ENCODE data around the gene ITGA2. TPM values are rescaled to one million over a fixed set of nuclear protein-coding genes. Genes with fewer than 3 reads are reported as not detected.

Gene ITGA2
- total RNA-seq, 2 donors from 2014 or later, result 6.4 to 21.5 TPM

DNA sequence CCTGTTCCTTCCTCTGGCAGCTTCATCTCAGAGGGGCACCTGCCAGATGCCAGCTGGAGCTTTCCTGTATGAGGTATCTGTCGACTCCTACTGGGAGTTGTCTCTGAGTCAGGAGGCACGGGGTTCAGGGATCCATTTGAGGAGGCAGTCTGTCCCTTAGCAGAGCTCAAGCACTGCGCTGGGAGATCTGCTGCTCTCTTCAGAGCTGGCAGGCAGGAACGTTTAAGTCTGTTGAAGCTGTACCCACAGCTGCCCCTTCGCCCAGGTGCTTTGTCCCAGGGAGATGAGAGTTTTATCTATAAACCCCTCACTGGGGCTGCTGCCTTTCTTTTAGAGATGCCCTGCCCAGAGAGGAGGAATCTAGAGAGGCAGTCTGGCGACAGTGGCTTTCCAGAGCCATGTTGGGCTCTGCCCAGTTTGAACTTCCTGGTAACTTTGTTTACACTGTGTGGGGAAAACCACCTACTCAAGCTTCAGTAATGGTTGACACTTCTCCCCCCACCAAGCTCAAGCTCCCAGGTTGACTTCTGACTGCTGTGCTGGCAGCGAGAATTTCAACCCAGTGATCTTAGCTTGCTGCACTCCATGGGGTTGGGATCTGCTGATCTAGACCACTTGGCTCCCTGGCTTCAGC lies 11.8 kb upstream of the ITGA2 start:
- no peak for TF ChIP-seq POLR2AphosphoS5 (IDR thresholded peaks at IDR 0.05)
- TF ChIP-seq, protein P1, sequence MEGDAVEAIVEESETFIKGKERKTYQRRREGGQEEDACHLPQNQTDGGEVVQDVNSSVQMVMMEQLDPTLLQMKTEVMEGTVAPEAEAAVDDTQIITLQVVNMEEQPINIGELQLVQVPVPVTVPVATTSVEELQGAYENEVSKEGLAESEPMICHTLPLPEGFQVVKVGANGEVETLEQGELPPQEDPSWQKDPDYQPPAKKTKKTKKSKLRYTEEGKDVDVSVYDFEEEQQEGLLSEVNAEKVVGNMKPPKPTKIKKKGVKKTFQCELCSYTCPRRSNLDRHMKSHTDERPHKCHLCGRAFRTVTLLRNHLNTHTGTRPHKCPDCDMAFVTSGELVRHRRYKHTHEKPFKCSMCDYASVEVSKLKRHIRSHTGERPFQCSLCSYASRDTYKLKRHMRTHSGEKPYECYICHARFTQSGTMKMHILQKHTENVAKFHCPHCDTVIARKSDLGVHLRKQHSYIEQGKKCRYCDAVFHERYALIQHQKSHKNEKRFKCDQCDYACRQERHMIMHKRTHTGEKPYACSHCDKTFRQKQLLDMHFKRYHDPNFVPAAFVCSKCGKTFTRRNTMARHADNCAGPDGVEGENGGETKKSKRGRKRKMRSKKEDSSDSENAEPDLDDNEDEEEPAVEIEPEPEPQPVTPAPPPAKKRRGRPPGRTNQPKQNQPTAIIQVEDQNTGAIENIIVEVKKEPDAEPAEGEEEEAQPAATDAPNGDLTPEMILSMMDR (IDR thresholded peaks at IDR 0.05), result no peak
- no peak for TF ChIP-seq POLR2A (IDR thresholded peaks at IDR 0.05)
- Histone ChIP-seq H3K4me3 (no peak overlapping the region), H3K9me3 (no peaks in the 10 kb centered on the region), H3K27me3 (replicated peaks; ENCODE audit: insufficient read depth) (no peaks in the 10 kb centered on the region), H3K4me1 (replicated peaks) (no peaks in the 10 kb centered on the region), H3K36me3 (no peaks in the 10 kb centered on the region), H3K27ac (no peak overlapping the region)
- 97% methylated on average over 7 of the region's 7 CpGs for WGBS
- intact Hi-C loops (cut with DNase I), result no loop called here
- no peak for DNase-seq (ENCODE audit: low spot score)

DNA sequence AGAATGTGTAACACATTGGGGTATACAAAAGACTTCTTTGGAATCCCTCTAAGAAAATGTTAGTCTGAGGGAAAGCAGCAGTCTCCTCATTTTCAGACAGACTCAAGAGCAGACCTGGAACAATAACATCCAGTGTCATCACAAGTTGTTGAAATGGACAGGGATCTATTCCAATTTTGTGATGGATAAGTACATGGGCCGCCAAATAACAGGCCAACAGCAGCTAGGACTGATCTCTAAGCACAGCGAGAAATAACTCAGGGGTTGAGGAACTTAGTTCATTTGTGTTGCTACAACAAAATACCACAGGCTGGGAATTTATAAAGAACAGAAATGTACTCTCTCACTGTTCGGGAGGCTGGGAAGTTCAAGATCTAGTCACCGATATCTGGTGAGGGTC lies 7.6 kb upstream of the ITGA2 start:
- TF ChIP-seq, protein P1 (IDR thresholded peaks at IDR 0.05), result no peak
- TF ChIP-seq POLR2A (IDR thresholded peaks at IDR 0.05), result no peak
- intact Hi-C loops (cut with DNase I), result no loop called here
- Histone ChIP-seq H3K9me3 (no peaks in the 10 kb centered on the region), H3K4me1 (replicated peaks) (no peaks in the 10 kb centered on the region), H3K4me3 (no peak overlapping the region), H3K27me3 (replicated peaks; ENCODE audit: insufficient read depth) (no peaks in the 10 kb centered on the region), H3K36me3 (no peaks in the 10 kb centered on the region), H3K27ac (no peak overlapping the region)
- no peak for DNase-seq (ENCODE audit: low spot score)
- 71% methylated on average over 4 of the region's 4 CpGs for WGBS

DNA sequence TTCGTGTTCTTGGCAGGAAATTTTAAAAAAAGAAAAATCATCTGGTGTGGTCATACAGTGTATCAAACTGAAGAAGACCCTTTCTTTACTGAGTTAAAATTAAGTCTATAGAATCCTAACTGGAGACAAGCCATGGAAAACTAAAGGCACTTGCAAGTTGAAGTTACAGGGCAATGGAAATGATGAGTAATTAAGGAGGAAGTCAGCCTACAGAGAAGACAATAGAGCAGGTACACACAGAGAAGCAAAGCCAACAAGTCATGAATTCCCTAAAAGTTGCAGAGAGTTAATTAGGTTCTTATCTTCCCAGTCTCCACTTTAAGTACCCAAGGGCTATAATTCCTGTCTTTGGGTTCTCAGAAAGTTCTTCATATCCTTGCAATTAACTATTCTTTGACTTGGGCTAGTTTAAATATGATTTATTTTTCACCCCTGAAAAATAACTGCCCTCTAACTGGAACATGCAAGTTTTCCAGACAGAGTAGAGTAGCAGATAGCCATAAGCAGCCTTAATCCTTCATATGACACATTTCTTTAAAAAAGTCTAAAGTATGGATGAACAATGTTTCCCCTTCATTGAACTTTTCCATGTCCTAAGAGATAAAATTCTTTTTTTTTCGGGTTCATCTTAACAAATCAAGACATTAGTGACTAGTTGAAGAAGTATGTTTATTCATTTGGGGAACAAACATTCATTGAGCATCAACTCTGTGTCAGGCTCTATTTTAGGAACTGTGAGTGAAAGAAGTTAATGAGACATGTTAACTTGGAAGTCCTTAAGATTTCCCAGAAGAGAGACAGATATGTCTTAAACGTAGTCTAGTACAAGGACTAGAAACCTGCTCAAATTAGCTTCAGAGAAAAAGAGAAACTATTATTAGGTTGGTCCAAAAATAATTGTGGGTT lies 5.2 kb upstream of the ITGA2 start:
- H3K27ac ChIP-seq, result no peak overlapping the region
- no peaks in the 10 kb centered on the region for H3K9me3 ChIP-seq
- DNase-seq (ENCODE audit: low spot score), result no peak
- H3K36me3 ChIP-seq, result no peaks in the 10 kb centered on the region
- intact Hi-C loops (cut with DNase I), result no loop called here
- TF ChIP-seq POLR2AphosphoS5 (IDR thresholded peaks at IDR 0.05) (no peak), POLR2A (IDR thresholded peaks at IDR 0.05) (no peak)
- TF ChIP-seq, protein P1 (IDR thresholded peaks at IDR 0.05), result no peak
- whole genome bisulfite sequencing, result 51% methylated on average over 3 of the region's 3 CpGs
- H3K4me1 ChIP-seq (replicated peaks), result no peaks in the 10 kb centered on the region
- no peaks in the 10 kb centered on the region for H3K27me3 ChIP-seq (replicated peaks; ENCODE audit: insufficient read depth)
- no peak overlapping the region for H3K4me3 ChIP-seq

DNA sequence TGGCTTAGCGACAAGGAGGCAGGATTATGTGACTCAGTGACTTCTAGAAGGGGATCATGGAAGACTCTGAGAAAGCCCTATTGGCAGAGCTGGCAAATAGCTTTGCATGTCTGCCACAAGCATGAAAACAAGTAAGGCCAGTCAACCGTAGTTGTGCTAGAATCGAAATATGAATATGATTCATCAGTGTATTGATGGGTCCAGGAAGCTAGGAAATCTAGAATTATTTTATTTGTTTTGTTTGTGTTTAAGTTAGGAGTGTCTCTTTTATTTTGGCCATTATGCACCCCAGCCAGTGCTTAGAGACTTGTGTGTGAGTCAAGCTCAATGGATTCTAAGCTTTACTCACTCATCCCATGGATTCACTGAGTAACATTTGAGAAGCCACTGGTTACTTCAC lies 3.8 kb upstream of the ITGA2 start:
- no peak overlapping the region for H3K4me3 ChIP-seq
- no peaks in the 10 kb centered on the region for H3K9me3 ChIP-seq
- H3K4me1 ChIP-seq (replicated peaks), result no peaks in the 10 kb centered on the region
- H3K27me3 ChIP-seq (replicated peaks; ENCODE audit: insufficient read depth), result no peaks in the 10 kb centered on the region
- 98% methylated on average over 3 of the region's 3 CpGs for WGBS
- intact Hi-C loops (cut with DNase I), result no loop called here
- TF ChIP-seq POLR2A (IDR thresholded peaks at IDR 0.05) (no peak), POLR2AphosphoS5 (IDR thresholded peaks at IDR 0.05) (no peak)
- TF ChIP-seq, protein P1 (IDR thresholded peaks at IDR 0.05), result no peak
- no peaks in the 10 kb centered on the region for H3K36me3 ChIP-seq
- H3K27ac ChIP-seq, result no peak overlapping the region
- no peak for DNase-seq (ENCODE audit: low spot score)

All from prostate gland (tissue), 2 donors.